ENCODE results near the gene GET3.

- TF ChIP-seq ETV6 (CRISPR knock-in tag; IDR thresholded peaks at IDR 0.05) (no peak), GABPB1 (CRISPR knock-in tag; IDR thresholded peaks at IDR 0.05) (no peak), CREM (CRISPR knock-in tag; IDR thresholded peaks at IDR 0.05) (no peak), ZBTB43 (CRISPR knock-in tag; IDR thresholded peaks at IDR 0.05) (no peak), SP1 (CRISPR knock-in tag; conservative IDR thresholded peaks at IDR 0.05) (no peak), ATF2 (CRISPR knock-in tag; IDR thresholded peaks at IDR 0.05; ENCODE audit: borderline replicate concordance, low read depth) (no peak), STAT6 (CRISPR knock-in tag; conservative IDR thresholded peaks at IDR 0.05; ENCODE audit: low read depth) (no peak), ATF6 (CRISPR knock-in tag; IDR thresholded peaks at IDR 0.05) (no peak), NR2C2 (CRISPR knock-in tag; IDR thresholded peaks at IDR 0.05) (no peak), MXD4 (CRISPR knock-in tag; IDR thresholded peaks at IDR 0.05; ENCODE audit: borderline replicate concordance) (no peak), JUN (CRISPR knock-in tag; IDR thresholded peaks at IDR 0.05) (no peak)
- TF ChIP-seq, protein P1, sequence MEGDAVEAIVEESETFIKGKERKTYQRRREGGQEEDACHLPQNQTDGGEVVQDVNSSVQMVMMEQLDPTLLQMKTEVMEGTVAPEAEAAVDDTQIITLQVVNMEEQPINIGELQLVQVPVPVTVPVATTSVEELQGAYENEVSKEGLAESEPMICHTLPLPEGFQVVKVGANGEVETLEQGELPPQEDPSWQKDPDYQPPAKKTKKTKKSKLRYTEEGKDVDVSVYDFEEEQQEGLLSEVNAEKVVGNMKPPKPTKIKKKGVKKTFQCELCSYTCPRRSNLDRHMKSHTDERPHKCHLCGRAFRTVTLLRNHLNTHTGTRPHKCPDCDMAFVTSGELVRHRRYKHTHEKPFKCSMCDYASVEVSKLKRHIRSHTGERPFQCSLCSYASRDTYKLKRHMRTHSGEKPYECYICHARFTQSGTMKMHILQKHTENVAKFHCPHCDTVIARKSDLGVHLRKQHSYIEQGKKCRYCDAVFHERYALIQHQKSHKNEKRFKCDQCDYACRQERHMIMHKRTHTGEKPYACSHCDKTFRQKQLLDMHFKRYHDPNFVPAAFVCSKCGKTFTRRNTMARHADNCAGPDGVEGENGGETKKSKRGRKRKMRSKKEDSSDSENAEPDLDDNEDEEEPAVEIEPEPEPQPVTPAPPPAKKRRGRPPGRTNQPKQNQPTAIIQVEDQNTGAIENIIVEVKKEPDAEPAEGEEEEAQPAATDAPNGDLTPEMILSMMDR (IDR thresholded peaks at IDR 0.05), result no peak
- TF ChIP-seq, protein P2, sequence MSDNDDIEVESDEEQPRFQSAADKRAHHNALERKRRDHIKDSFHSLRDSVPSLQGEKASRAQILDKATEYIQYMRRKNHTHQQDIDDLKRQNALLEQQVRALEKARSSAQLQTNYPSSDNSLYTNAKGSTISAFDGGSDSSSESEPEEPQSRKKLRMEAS (CRISPR knock-in tag; IDR thresholded peaks at IDR 0.05), result no peak
- TF ChIP-seq, protein P3, sequence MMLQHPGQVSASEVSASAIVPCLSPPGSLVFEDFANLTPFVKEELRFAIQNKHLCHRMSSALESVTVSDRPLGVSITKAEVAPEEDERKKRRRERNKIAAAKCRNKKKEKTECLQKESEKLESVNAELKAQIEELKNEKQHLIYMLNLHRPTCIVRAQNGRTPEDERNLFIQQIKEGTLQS (CRISPR knock-in tag; conservative IDR thresholded peaks at IDR 0.05), result no peak
Measured at GRCh38 chr19:12720296-12720695, 17.0 kb upstream of the GET3 start.
